Panc1 (cell line): ENCODE measurements around the gene SORCS1.

Experiments
- CTCF ChIP-seq: fragments of 450-650 bp; IDR thresholded peaks from 2 replicates; pipeline ENCODE4 v1.5.1; 2017; ENCODE audit warnings: mild to moderate bottlenecking
- POLR2AphosphoS5 ChIP-seq: IDR thresholded peaks from 2 replicates; pipeline ENCODE4 v1.6.1; 2012; ENCODE audit warnings: mild to moderate bottlenecking, low read depth, low read length, moderate library complexity
- REST ChIP-seq, 2 experiments: IDR thresholded peaks; 2 replicates each; pipeline ENCODE4 v1.6.1; 2011 to 2012; ENCODE audit warnings: low read depth in 2 of 2, control low read depth in 1 of 2, low read length in 1 of 2, mild to moderate bottlenecking in 1 of 2, moderate library complexity in 1 of 2; ENCODE audit not compliant: insufficient read depth in 1 of 2
- SIN3A ChIP-seq: IDR thresholded peaks from 2 replicates; pipeline ENCODE4 v1.6.1; 2012; ENCODE audit warnings: low read depth, mild to moderate bottlenecking, low read length, moderate library complexity, borderline replicate concordance; ENCODE audit not compliant: insufficient read depth

- TF ChIP-seq CTCF (no peak), REST (IDR thresholded peaks at IDR 0.05; ENCODE audit: insufficient read depth in 1 of 2, low read depth in 2 of 2, low read length in 1 of 2) (no peak), POLR2AphosphoS5 (no peak), SIN3A (no peak)
Observed at GRCh38 chr10:106595281-106595680, 569.2 kb downstream of the SORCS1 start.
